OCI-M2 (cell line): ENCODE results near the gene YDJC.
"Not testable (repeated sequence)": the region's sequence is repeated elsewhere in the genome, so short reads cannot be mapped to it uniquely, and the experiment has no call there.

Source experiments
- DNase-seq: peaks from one replicate; lab custom pipeline; 2025; ENCODE audit not compliant: unreplicated experiment; lab: John Stamatoyannopoulos, UW

The YDJC gene

GRCh38 chr22:21611210-21611977, 18.4 kb downstream of the YDJC start:
- no peak for DNase-seq

GRCh38 chr22:21609556-21610157, 20.2 kb downstream of the YDJC start:
- not testable (repeated sequence) for DNase-seq

- no peak for DNase-seq
Measured at GRCh38 chr22:21606775-21607174, 23.0 kb downstream of the YDJC start.

GRCh38 chr22:21605887-21606564, 23.8 kb downstream of the YDJC start:
- no peak for DNase-seq

- no peak for DNase-seq
Measured at GRCh38 chr22:21603973-21604372, 25.8 kb downstream of the YDJC start.

GRCh38 chr22:21602579-21602978, 27.2 kb downstream of the YDJC start:
- no peak for DNase-seq

- no peak for DNase-seq
Measured at GRCh38 chr22:21599053-21599893, 30.5 kb downstream of the YDJC start.

GRCh38 chr22:21598302-21598701, 31.5 kb downstream of the YDJC start:
- no peak for DNase-seq

- DNase-seq, result not testable (repeated sequence)
Measured at GRCh38 chr22:21596356-21597135, 33.3 kb downstream of the YDJC start.

- DNase-seq, result no peak
Measured at GRCh38 chr22:21594865-21595452, 34.9 kb downstream of the YDJC start.

- DNase-seq, result no peak
Measured at GRCh38 chr22:21593406-21594232, 36.2 kb downstream of the YDJC start.

- no peak for DNase-seq
Measured at GRCh38 chr22:21592422-21592821, 37.4 kb downstream of the YDJC start.

- no peak for DNase-seq
Measured at GRCh38 chr22:21591695-21592094, 38.1 kb downstream of the YDJC start.

GRCh38 chr22:21590809-21591641, 38.8 kb downstream of the YDJC start:
- DNase-seq, result no peak

GRCh38 chr22:21589396-21589795, 40.4 kb downstream of the YDJC start:
- no peak for DNase-seq

- no peak for DNase-seq
Measured at GRCh38 chr22:21587803-21588611, 41.8 kb downstream of the YDJC start.

- DNase-seq, result no peak
Measured at GRCh38 chr22:21585389-21585788, 44.4 kb downstream of the YDJC start.
